HCT116 (cell line): Measurements from ENCODE around the gene P4HA2. TPM values are rescaled to one million over a fixed set of nuclear protein-coding genes. Genes with fewer than 3 reads are reported as not detected.
A peak's percentile ranks its signal among the peaks of the same experiment; 100 is the strongest.

Experiments
- ATAC-seq: fragments of 200-7000 bp; cut with Tn5 transposase; 2 replicates; pipeline ENCODE4 v1.9.1; 2020; ENCODE audit warnings: mild to moderate bottlenecking, moderate library complexity
- BruUV-seq: library from RNA; stranded (reverse); fragments of 400-500 nt; replicated peaks from 2 replicates; lab custom pipeline; 2021; lab: Mats Ljungman, UMichigan
- CTCF ChIA-PET: fragments of 300-600 bp; sonication (Branson Sonifier 250); formaldehyde crosslinking; loops from one replicate; lab custom pipeline; 2021; ENCODE audit warnings: antibody characterized with exemption; lab: Charles Lee
- POLR2A ChIA-PET: fragments of 300-600, 350-600 bp; sonication (Branson Sonifier 250); formaldehyde crosslinking; loops from one replicate; lab custom pipeline; 2021; ENCODE audit warnings: antibody characterized with exemption; lab: Charles Lee
- RAD21 ChIA-PET, 2 experiments: fragments of 300-600 bp; sonication (Branson Sonifier 250); formaldehyde crosslinking; loops; one replicate each; lab custom pipeline; 2023; ENCODE audit warnings: low total read pairs in 2 of 2; ENCODE audit not compliant: uncharacterized antibody in 2 of 2, unreplicated experiment in 2 of 2, low non-redundant PET in 1 of 2; lab: Charles Lee
- DNase-seq: peaks from one replicate; pipeline ENCODE4 v3.0.0-alpha.2; 2010; ENCODE audit warnings: low read depth, low spot score
- H2AFZ ChIP-seq: fragments of 200-600 bp; shearing (Covaris generic), sonication (generic); 2 replicates; pipeline ENCODE4 v1.6.1; 2017; ENCODE audit warnings: low read depth, mixed run types, mixed read lengths, antibody characterized with exemption, low read length; ENCODE audit not compliant: poor library complexity, severe bottlenecking
- H3K27ac ChIP-seq: 2 replicates; pipeline ENCODE4 v1.5.1; 2012; ENCODE audit warnings: low read depth, low read length
- H3K27me3 ChIP-seq: fragments of 200-600 bp; sonication (generic); 2 replicates; pipeline ENCODE4 v1.6.1; 2016; ENCODE audit warnings: mixed run types, low read length, mixed read lengths; ENCODE audit not compliant: insufficient read depth
- H3K36me3 ChIP-seq, 2 experiments: fragments of 200-500 bp in 1 of 2; fragments of 200-600 bp in 1 of 2; sonication (Bioruptor generic) in 1 of 2; sonication (generic) in 1 of 2; 2 replicates each; pipeline versions ENCODE4 v1.5.1 to v1.6.1; 2014 to 2016; ENCODE audit warnings: low read length in 2 of 2, inconsistent platforms in 1 of 2, mixed read lengths in 1 of 2, mixed run types in 1 of 2; ENCODE audit not compliant: insufficient read depth in 2 of 2, control insufficient read depth in 1 of 2
- H3K4me1 ChIP-seq, 2 experiments: fragments of 200-600 bp in 1 of 2; sonication (generic) in 1 of 2; 2 replicates each; pipeline versions ENCODE4 v1.5.1 to v1.6.1; 2012 to 2017; ENCODE audit warnings: low read length in 2 of 2, inconsistent platforms in 1 of 2, mild to moderate bottlenecking in 1 of 2, mixed read lengths in 1 of 2, mixed run types in 1 of 2, moderate library complexity in 1 of 2; ENCODE audit not compliant: insufficient read depth in 2 of 2, control insufficient read depth in 1 of 2
- H3K4me2 ChIP-seq: fragments of 200-600 bp; sonication (generic); 2 replicates; pipeline ENCODE4 v1.6.1; 2017; ENCODE audit warnings: mixed run types, low read length, mixed read lengths
- H3K4me3 ChIP-seq, 2 experiments: fragments of 200-600 bp in 1 of 2; sonication (generic) in 1 of 2; replicated peaks in 1 of 2; 2 replicates each; pipeline ENCODE4 v1.5.1; 2011 to 2016; ENCODE audit warnings: low read length in 2 of 2, control low read depth in 1 of 2, low read depth in 1 of 2, mild to moderate bottlenecking in 1 of 2, mixed read lengths in 1 of 2, mixed run types in 1 of 2
- H3K79me2 ChIP-seq: fragments of 200-600 bp; sonication (generic); 2 replicates; pipeline ENCODE4 v1.6.1; 2017; ENCODE audit warnings: mild to moderate bottlenecking, mixed run types, low read length, moderate library complexity, mixed read lengths; ENCODE audit not compliant: insufficient read depth
- H3K9ac ChIP-seq: fragments of 200-600 bp; sonication (generic); 2 replicates; pipeline ENCODE4 v1.6.1; 2016; ENCODE audit warnings: low read length, mixed read lengths
- H3K9me2 ChIP-seq: fragments of 200-600 bp; sonication (generic), shearing (Covaris generic); 2 replicates; pipeline ENCODE4 v1.6.1; 2017; ENCODE audit warnings: mixed run types, mild to moderate bottlenecking, moderate library complexity; ENCODE audit not compliant: insufficient read depth
- H3K9me3 ChIP-seq, 2 experiments: fragments of 200-500 bp in 1 of 2; fragments of 200-600 bp in 1 of 2; sonication (Bioruptor generic) in 1 of 2; sonication (generic) in 1 of 2; 2 replicates each; pipeline ENCODE4 v1.6.1; 2014 to 2017; ENCODE audit warnings: low read length in 2 of 2, mixed read lengths in 2 of 2, inconsistent platforms in 1 of 2, low read depth in 1 of 2, mild to moderate bottlenecking in 1 of 2, mixed run types in 1 of 2, moderate library complexity in 1 of 2; ENCODE audit not compliant: control insufficient read depth in 1 of 2, insufficient read depth in 1 of 2
- H4K20me1 ChIP-seq: fragments of 200-600 bp; sonication (generic), shearing (Covaris generic); 2 replicates; pipeline ENCODE4 v1.6.1; 2017; ENCODE audit warnings: mixed run types, mild to moderate bottlenecking, moderate library complexity; ENCODE audit not compliant: insufficient read depth
- CBX3 ChIP-seq: IDR thresholded peaks from 2 replicates; pipeline ENCODE4 v1.6.1; 2012; ENCODE audit warnings: low read depth
- CTCF ChIP-seq, 3 experiments: fragments of 200-600 bp in 1 of 3; sonication (generic) in 1 of 3; IDR thresholded peaks in 2 of 3; conservative IDR thresholded peaks in 1 of 3; 2 replicates each; pipeline ENCODE4 v1.5.1; 2012 to 2017; ENCODE audit warnings: low read depth in 2 of 3, low read length in 2 of 3, antibody characterized with exemption in 1 of 3, borderline replicate concordance in 1 of 3, control low read depth in 1 of 3, mild to moderate bottlenecking in 1 of 3, mixed read lengths in 1 of 3, mixed run types in 1 of 3, moderate library complexity in 1 of 3; ENCODE audit not compliant: insufficient read depth in 1 of 3
- EGR1 ChIP-seq: IDR thresholded peaks from 2 replicates; pipeline ENCODE4 v1.6.1; 2012; ENCODE audit warnings: low read depth
- EZH2phosphoT487 ChIP-seq: fragments of 200-600 bp; IDR thresholded peaks from 2 replicates; pipeline ENCODE4 v1.6.1; 2018; ENCODE audit warnings: antibody characterized with exemption, borderline replicate concordance
- MAX ChIP-seq: IDR thresholded peaks from 2 replicates; pipeline ENCODE4 v1.6.1; 2012
- POLR2AphosphoS5 ChIP-seq: IDR thresholded peaks from 2 replicates; pipeline ENCODE4 v1.6.1; 2011; ENCODE audit warnings: mild to moderate bottlenecking, low read depth, low read length, moderate library complexity
- REST ChIP-seq: IDR thresholded peaks from 2 replicates; pipeline ENCODE4 v1.6.1; 2012; ENCODE audit warnings: low read depth
- SIN3A ChIP-seq: IDR thresholded peaks from 2 replicates; pipeline ENCODE4 v1.6.1; 2012; ENCODE audit warnings: low read depth
- YY1 ChIP-seq: IDR thresholded peaks from 2 replicates; pipeline ENCODE4 v1.6.1; 2011; ENCODE audit warnings: low read length, low read depth, moderate library complexity, mild to moderate bottlenecking; ENCODE audit not compliant: insufficient replicate concordance; ENCODE audit errors: extremely low read depth
- ZBTB33 ChIP-seq: IDR thresholded peaks from 2 replicates; pipeline ENCODE4 v1.6.1; 2011; ENCODE audit warnings: mild to moderate bottlenecking, low read length, moderate library complexity; ENCODE audit not compliant: insufficient replicate concordance; ENCODE audit errors: extremely low read depth
- ZNF274 ChIP-seq: fragments of 200-500 bp; sonication (Bioruptor generic); IDR thresholded peaks from 2 replicates; pipeline ENCODE4 v1.6.1; 2014; ENCODE audit warnings: mild to moderate bottlenecking, low read depth, low read length, inconsistent platforms
- intact Hi-C: fragments of 100-400 bp; cut with micrococcal nuclease; formaldehyde crosslinking; loops from 2 replicates; pipeline ENCODE4 v1.10.0; 2022
- total RNA-seq: library from RNA; stranded (reverse); gene quantifications from one replicate; pipeline ENCODE4 v1.2.1, GENCODE V29; 2021; ENCODE audit not compliant: unreplicated experiment

Gene P4HA2
- total RNA-seq, 1 experiment from 2014 or later: 29.0 TPM

DNA sequence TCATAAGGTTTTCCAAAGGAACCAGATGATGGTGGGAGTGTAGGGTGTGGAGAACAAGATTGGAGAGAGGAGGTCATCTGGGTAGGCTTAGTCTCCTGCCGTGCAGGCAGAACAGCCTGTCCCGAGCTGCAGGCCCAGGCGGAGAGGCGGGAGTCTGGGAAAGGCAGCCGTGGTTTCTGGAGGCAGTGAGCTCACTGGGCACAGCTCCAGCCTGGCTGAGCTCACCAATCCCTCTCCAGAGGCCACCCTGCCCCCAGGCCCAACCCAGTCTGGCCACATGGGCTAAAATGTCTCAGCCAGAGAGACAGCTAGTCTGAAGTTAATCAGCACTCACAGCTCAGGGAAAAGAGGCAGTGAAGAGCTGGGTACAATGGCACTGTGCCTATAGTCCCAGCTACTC lies 12.3 kb downstream of the P4HA2 start:
- TF ChIP-seq YY1 (no peak), SIN3A (no peak), ZNF274 (no peak), EZH2phosphoT487 (no peak), MAX (peak; percentile 32; the same call in 1 of the 2 replicates), EGR1 (no peak)
- no TSS peak for BruUV-seq
- ChIA-PET RAD21 (no interaction called here), CTCF (interaction anchor here (1.0 kb wide), 1 partner anchor 23 kb away, joined by 3 read pairs; no protein-coding TSS in a partner anchor), POLR2A (interaction anchor here (1.4 kb wide), 1 partner anchor 14 kb away, joined by 4 read pairs; no protein-coding TSS in a partner anchor)
- peaks cover 0 to 8% of the 10 kb centered on the region in 2 experiments; a peak in 2 of 4 replicates for H3K4me1 ChIP-seq
- no peak overlapping the region for H3K9ac ChIP-seq
- H3K9me2 ChIP-seq: no peaks in the 10 kb centered on the region
- H3K36me3 ChIP-seq: peaks cover 6 to 15% of the 10 kb centered on the region in 2 experiments; a peak in 3 of 4 replicates
- no peaks in the 10 kb centered on the region for H3K27me3 ChIP-seq
- H3K9me3 ChIP-seq: no peaks in the 10 kb centered on the region
- H3K4me2 ChIP-seq: no peak overlapping the region
- ATAC-seq: peak; percentile 78
- no peak overlapping the region for H3K4me3 ChIP-seq
- DNase-seq: no peak
- no peak overlapping the region for H3K27ac ChIP-seq
- H2AFZ ChIP-seq: no peak overlapping the region
- no peaks in the 10 kb centered on the region for H4K20me1 ChIP-seq
- no peaks in the 10 kb centered on the region for H3K79me2 ChIP-seq
- intact Hi-C loops: no loop called here

DNA sequence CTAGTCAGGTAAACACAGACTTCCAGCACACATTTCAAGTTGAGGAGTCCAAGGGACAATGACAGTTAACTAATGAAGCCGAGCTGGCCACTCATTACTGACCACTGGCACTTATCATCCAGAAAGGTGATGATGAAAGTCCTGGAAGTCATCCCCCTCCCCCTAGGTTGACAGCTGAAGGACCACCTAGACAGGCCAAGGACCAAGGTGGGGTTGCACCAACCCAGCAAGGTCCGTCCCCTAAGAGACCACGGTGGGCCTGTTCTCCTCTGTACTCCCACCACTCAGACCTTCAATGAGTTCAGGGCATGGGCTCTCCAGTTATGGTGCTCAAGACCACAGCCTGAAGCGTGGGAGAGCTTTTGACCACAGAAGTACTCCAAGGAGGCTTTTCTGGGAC lies 13.2 kb downstream of the P4HA2 start:
- DNase-seq (no peak), ATAC-seq (no peak)
- ChIA-PET POLR2A (interaction anchor here (1.4 kb wide), 1 partner anchor 13 kb away, joined by 4 read pairs; no protein-coding TSS in a partner anchor), RAD21 (no interaction called here), CTCF (no interaction called here)
- H3K4me3 ChIP-seq: no peak overlapping the region
- no peak overlapping the region for H2AFZ ChIP-seq
- no peaks in the 10 kb centered on the region for H4K20me1 ChIP-seq
- H3K79me2 ChIP-seq: no peaks in the 10 kb centered on the region
- intact Hi-C loops: no loop called here
- no peaks in the 10 kb centered on the region for H3K27me3 ChIP-seq
- peaks cover 6 to 21% of the 10 kb centered on the region in 2 experiments; a peak in 3 of 4 replicates for H3K36me3 ChIP-seq
- no peak overlapping the region for H3K9ac ChIP-seq
- no peak overlapping the region for H3K27ac ChIP-seq
- H3K4me2 ChIP-seq: no peak overlapping the region
- BruUV-seq: no TSS peak
- no peaks in the 10 kb centered on the region for H3K9me3 ChIP-seq
- no peaks in the 10 kb centered on the region for H3K9me2 ChIP-seq
- peaks cover 0 to 8% of the 10 kb centered on the region in 2 experiments; a peak in 2 of 4 replicates for H3K4me1 ChIP-seq
- no peak for TF ChIP-seq SIN3A
- no peak for TF ChIP-seq CTCF (IDR thresholded peaks at IDR 0.05 in 2 of 3, conservative IDR thresholded peaks at IDR 0.05 in 1 of 3; ENCODE audit: borderline replicate concordance in 1 of 3, insufficient read depth in 1 of 3, low read depth in 2 of 3, low read length in 2 of 3)
- no peak for TF ChIP-seq POLR2AphosphoS5
- TF ChIP-seq REST: no peak
- no peak for TF ChIP-seq CBX3
- TF ChIP-seq ZBTB33: no peak
